ENCODE measurements around the gene EHD1. TPM values are rescaled to one million over a fixed set of nuclear protein-coding genes. Genes with fewer than 3 reads are reported as not detected.

EHD1 gene
- total and polyA plus RNA-seq, 9 of the 15 experiments (the other 6 are each of a cell fraction or from before 2014, with no cell fraction given) = 0.46 to 65.0 (median 16.4) TPM

DNA sequence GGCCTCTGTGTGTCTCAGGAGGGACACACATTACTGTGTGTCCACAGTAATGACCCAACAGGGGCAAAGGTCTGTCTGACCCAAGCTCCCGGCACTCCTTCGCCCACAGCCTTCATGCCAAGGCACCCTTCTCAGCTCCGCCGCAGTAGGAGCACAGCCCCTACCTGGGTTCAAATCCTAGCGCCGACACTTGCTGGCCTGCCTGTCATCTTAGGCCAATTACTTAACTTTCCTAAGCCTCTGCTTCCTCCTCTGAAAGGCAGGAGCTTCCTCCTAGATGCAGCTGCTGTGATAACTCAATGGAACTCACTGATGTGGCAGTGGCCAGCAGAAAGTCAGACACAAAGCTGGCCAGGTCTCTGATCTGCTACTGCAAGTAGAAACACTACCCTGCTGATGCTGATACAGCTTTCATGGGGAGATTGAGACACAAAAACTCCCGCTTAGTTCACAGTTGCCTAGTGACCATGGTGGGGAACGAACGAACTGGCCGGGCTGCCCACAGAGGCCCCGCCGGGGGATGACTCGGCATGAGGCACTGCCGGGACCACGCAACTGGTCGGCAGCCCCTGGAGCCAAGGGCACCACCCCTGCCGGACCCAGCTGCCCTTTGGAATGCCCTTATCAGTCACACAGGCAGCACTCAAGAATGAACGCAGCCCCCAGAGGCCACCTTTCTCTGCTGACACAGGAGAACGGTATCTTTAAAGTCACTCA, 8.1 kb downstream of the EHD1 start (continued):
- TF ChIP-seq, protein P1, sequence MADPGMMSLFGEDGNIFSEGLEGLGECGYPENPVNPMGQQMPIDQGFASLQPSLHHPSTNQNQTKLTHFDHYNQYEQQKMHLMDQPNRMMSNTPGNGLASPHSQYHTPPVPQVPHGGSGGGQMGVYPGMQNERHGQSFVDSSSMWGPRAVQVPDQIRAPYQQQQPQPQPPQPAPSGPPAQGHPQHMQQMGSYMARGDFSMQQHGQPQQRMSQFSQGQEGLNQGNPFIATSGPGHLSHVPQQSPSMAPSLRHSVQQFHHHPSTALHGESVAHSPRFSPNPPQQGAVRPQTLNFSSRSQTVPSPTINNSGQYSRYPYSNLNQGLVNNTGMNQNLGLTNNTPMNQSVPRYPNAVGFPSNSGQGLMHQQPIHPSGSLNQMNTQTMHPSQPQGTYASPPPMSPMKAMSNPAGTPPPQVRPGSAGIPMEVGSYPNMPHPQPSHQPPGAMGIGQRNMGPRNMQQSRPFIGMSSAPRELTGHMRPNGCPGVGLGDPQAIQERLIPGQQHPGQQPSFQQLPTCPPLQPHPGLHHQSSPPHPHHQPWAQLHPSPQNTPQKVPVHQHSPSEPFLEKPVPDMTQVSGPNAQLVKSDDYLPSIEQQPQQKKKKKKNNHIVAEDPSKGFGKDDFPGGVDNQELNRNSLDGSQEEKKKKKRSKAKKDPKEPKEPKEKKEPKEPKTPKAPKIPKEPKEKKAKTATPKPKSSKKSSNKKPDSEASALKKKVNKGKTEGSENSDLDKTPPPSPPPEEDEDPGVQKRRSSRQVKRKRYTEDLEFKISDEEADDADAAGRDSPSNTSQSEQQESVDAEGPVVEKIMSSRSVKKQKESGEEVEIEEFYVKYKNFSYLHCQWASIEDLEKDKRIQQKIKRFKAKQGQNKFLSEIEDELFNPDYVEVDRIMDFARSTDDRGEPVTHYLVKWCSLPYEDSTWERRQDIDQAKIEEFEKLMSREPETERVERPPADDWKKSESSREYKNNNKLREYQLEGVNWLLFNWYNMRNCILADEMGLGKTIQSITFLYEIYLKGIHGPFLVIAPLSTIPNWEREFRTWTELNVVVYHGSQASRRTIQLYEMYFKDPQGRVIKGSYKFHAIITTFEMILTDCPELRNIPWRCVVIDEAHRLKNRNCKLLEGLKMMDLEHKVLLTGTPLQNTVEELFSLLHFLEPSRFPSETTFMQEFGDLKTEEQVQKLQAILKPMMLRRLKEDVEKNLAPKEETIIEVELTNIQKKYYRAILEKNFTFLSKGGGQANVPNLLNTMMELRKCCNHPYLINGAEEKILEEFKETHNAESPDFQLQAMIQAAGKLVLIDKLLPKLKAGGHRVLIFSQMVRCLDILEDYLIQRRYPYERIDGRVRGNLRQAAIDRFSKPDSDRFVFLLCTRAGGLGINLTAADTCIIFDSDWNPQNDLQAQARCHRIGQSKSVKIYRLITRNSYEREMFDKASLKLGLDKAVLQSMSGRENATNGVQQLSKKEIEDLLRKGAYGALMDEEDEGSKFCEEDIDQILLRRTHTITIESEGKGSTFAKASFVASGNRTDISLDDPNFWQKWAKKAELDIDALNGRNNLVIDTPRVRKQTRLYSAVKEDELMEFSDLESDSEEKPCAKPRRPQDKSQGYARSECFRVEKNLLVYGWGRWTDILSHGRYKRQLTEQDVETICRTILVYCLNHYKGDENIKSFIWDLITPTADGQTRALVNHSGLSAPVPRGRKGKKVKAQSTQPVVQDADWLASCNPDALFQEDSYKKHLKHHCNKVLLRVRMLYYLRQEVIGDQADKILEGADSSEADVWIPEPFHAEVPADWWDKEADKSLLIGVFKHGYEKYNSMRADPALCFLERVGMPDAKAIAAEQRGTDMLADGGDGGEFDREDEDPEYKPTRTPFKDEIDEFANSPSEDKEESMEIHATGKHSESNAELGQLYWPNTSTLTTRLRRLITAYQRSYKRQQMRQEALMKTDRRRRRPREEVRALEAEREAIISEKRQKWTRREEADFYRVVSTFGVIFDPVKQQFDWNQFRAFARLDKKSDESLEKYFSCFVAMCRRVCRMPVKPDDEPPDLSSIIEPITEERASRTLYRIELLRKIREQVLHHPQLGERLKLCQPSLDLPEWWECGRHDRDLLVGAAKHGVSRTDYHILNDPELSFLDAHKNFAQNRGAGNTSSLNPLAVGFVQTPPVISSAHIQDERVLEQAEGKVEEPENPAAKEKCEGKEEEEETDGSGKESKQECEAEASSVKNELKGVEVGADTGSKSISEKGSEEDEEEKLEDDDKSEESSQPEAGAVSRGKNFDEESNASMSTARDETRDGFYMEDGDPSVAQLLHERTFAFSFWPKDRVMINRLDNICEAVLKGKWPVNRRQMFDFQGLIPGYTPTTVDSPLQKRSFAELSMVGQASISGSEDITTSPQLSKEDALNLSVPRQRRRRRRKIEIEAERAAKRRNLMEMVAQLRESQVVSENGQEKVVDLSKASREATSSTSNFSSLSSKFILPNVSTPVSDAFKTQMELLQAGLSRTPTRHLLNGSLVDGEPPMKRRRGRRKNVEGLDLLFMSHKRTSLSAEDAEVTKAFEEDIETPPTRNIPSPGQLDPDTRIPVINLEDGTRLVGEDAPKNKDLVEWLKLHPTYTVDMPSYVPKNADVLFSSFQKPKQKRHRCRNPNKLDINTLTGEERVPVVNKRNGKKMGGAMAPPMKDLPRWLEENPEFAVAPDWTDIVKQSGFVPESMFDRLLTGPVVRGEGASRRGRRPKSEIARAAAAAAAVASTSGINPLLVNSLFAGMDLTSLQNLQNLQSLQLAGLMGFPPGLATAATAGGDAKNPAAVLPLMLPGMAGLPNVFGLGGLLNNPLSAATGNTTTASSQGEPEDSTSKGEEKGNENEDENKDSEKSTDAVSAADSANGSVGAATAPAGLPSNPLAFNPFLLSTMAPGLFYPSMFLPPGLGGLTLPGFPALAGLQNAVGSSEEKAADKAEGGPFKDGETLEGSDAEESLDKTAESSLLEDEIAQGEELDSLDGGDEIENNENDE (IDR thresholded peaks at IDR 0.05; ENCODE audit: low read depth, low read length) = no peak
- TF ChIP-seq GTF2A2 (tag; IDR thresholded peaks at IDR 0.05) (no peak), RBM14 (IDR thresholded peaks at IDR 0.05; ENCODE audit: borderline replicate concordance, insufficient read depth, low read depth, low read length) (no peak), JUN (IDR thresholded peaks at IDR 0.05; ENCODE audit: borderline replicate concordance, low read depth, low read length) (no peak), JUN (CRISPR knock-in tag; IDR thresholded peaks at IDR 0.05; ENCODE audit: borderline replicate concordance) (0 out of 2 replicates have a peak, but pooled peaks have one; percentile 13), ZNF23 (CRISPR knock-in tag; IDR thresholded peaks at IDR 0.05) (no peak), KLF1 (tag; IDR thresholded peaks at IDR 0.05) (no peak), U2AF1 (optimal IDR thresholded peaks at IDR 0.05; ENCODE audit: low read depth, low read length) (no peak), RNF2 (IDR thresholded peaks at IDR 0.05) (no peak), MEF2D (tag; conservative IDR thresholded peaks at IDR 0.05; ENCODE audit: low read depth) (no peak), HSF4 (CRISPR knock-in tag; IDR thresholded peaks at IDR 0.05; ENCODE audit: borderline replicate concordance) (no peak), FOXA3 (CRISPR knock-in tag; conservative IDR thresholded peaks at IDR 0.05 in 1 of 2, IDR thresholded peaks at IDR 0.05 in 1 of 2) (no peak), ATF7 (IDR thresholded peaks at IDR 0.05) (peak; percentile 34; the same call in 1 of the 2 replicates), POLR2G (IDR thresholded peaks at IDR 0.05; ENCODE audit: low read depth, low read length) (peak; percentile 24; the same call in 1 of the 2 replicates)
- TF ChIP-seq, protein P2, sequence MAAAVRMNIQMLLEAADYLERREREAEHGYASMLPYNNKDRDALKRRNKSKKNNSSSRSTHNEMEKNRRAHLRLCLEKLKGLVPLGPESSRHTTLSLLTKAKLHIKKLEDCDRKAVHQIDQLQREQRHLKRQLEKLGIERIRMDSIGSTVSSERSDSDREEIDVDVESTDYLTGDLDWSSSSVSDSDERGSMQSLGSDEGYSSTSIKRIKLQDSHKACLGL (CRISPR knock-in tag; IDR thresholded peaks at IDR 0.05; ENCODE audit: borderline replicate concordance, poor library complexity, severe bottlenecking) = no peak

Measured in K562 (cell line).